HG03378 (cell line): ENCODE measurements around the gene HYAL2.
A peak's percentile ranks its signal among the peaks of the same experiment; 100 is the strongest.
"Not testable (repeated sequence)": the region's sequence is repeated elsewhere in the genome, so short reads cannot be mapped to it uniquely, and the experiment has no call there.

Experiments used
- ATAC-seq: cut with Tn5 transposase; IDR thresholded peaks from one replicate; pipeline ENCODE4 v1.9.1; 2021; ENCODE audit warnings: mild to moderate bottlenecking, moderate library complexity; ENCODE audit not compliant: unreplicated experiment

The HYAL2 gene

DNA sequence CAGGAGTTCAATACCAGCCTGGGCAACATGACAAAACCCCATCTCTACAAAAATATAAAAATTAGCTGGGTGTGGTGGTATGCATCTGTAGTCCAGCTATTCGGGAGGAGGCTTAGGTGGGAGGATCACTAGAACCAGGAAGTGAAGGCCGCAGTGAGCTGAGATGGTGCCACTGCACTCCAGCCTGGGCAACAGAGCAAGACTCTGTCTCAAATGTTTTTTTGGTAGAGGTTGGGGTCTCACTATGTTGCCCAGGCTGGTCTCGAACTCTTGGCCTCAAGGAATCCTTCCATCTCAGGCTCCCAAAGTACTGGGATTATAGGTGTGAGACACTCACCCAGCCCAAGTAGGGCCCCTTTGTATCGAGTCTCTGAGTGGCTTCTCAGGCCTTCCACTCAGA is 28.5 kb downstream of the HYAL2 start:
- no peak for ATAC-seq

GRCh38 chr3:50293079-50293801 is 29.3 kb downstream of the HYAL2 start:
- no peak for ATAC-seq

- ATAC-seq: peak; percentile 86
Observed at GRCh38 chr3:50292159-50293078, 30.1 kb downstream of the HYAL2 start, which contains the start of gene IFRD2. Gene IFRD2 (minus strand): TSS chr3:50292429. CDS start chr3:50292274, 155 bp downstream.

DNA sequence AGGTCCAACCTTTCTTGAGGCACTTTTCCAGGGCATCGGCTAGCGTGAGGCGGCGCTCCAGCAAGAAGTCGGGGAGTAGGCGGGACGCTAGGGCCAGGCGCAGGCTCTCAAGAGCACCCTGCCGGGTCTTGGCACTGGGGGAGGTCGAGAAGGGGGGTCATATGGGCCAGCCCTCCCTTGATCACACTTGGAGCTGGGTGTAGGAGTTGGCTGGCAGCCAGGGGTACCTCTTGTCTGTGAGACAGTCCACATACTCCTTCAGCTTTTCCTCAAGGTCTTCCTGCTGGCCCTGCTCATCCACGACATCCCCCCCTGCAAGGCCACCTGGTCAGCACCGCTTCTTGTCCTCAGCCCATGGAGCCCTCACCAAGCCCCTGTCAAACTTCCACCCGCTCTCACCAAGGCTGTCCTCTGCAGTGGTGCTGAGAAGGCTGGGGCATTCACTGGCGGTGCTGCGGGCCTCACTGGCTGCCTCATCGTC is 32.3 kb downstream of the HYAL2 start:
- no peak for ATAC-seq

DNA sequence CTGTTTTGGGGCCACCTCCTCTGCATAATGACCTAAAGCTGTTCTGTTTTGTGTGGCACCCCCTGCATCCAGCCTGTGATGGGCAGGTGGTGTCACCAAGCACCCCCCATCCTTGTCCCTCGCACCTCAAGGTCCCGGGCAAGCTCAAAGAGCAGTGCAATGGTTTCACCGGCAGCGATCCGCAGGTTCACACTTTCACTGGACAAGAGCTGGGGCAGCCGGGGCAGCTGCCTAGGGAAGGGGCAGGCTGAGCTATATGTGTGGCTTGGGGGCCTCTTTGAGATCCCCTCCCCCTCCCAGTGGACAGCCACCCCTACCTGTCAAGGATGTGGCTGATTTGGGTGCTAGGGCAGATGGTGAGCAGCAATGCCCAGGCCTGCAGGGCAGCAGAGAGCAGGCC is 33.4 kb downstream of the HYAL2 start:
- ATAC-seq: no peak

GRCh38 chr3:50288387-50289007 is 34.0 kb downstream of the HYAL2 start:
- ATAC-seq: no peak

DNA sequence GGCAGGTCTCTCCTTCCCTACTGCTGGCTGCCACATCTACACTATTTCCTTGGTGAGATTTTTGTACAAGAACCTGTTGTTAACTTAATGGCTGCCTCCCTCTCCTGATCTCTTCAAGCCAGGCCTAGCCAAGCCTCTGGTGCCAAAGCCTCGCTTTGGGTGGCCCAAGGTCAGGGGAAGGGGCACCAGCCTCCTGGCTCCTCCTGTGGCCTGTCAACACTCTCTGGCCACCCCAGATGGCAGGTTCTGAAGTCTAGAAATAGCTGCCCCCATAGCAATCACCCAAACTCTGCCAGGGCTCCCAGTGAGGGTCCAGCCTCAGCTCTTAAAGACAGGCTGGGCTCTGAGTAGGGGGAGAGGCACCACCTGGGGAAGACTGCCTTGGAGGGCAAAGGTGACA is 35.3 kb downstream of the HYAL2 start:
- ATAC-seq: no peak

DNA sequence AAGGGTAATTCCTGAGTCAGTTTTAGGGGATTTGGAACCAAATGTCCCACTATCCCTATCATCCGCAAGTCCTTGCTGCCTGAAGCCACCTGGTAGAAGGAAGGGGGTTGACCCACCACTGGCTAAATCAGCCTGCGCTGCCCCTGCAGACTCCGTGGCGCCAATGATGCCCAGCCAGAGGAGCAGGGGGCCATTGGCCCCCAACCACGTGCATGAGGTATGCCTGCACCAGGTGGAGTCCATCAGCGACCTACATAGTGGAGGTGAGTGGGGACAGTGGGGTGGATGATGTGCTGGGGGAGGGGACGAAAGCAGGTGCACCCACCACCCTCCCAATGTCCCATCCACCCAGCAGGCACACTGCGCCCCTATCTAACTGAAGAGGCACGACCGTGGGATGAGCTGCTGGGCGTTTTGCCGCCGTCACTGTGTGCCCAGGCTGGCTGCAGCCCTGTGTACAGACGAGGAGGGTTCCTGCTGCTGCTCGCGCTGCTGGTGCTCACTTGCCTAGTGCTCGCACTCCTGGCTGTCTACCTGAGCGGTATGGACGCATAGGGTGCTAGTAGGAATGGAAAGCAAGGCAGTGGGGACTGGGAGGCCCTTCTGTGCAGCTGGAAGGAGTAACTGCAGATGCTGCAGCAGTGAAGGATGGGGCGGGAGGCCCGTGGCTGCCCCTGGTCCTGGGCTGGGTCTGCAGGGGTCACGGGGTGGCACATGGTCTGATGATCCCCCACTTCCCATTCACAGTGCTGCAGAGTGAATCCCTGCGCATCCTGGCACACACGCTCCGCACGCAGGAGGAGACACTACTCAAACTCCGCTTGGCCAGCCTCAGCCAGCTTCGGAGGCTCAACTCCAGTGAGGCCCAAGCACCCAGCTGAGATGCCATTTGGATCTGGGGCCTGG is 36.0 kb downstream of the HYAL2 start:
- no peak for ATAC-seq

GRCh38 chr3:50284121-50284520 is 38.4 kb downstream of the HYAL2 start:
- not testable (repeated sequence) for ATAC-seq

- ATAC-seq: no peak
Observed at GRCh38 chr3:50279255-50280016, 43.1 kb downstream of the HYAL2 start.

GRCh38 chr3:50278880-50279224 is 43.7 kb downstream of the HYAL2 start, which contains the start of gene LSMEM2:
Gene LSMEM2 (plus strand): TSS chr3:50279087. CDS start chr3:50279114, 27 bp downstream.
- no peak for ATAC-seq

- ATAC-seq: no peak
Observed at GRCh38 chr3:50278123-50278879, 44.2 kb downstream of the HYAL2 start.

DNA sequence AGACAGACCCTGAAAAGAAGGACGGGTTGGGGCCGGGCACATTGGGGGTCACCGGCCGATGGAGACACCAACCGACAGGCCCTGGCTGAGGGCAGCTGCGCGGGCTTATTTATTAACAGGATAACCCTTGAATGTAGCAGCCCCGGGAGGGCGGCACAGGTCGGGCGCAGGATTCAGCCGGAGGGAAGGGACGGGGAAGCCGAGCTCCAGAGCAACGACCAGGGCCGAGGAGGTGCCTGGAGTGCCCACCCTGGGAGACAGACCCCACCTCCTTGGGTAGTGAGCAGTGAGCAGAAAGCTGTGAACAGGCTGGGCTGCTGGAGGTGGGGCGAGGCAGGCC is 45.8 kb downstream of the HYAL2 start:
- ATAC-seq: no peak

DNA sequence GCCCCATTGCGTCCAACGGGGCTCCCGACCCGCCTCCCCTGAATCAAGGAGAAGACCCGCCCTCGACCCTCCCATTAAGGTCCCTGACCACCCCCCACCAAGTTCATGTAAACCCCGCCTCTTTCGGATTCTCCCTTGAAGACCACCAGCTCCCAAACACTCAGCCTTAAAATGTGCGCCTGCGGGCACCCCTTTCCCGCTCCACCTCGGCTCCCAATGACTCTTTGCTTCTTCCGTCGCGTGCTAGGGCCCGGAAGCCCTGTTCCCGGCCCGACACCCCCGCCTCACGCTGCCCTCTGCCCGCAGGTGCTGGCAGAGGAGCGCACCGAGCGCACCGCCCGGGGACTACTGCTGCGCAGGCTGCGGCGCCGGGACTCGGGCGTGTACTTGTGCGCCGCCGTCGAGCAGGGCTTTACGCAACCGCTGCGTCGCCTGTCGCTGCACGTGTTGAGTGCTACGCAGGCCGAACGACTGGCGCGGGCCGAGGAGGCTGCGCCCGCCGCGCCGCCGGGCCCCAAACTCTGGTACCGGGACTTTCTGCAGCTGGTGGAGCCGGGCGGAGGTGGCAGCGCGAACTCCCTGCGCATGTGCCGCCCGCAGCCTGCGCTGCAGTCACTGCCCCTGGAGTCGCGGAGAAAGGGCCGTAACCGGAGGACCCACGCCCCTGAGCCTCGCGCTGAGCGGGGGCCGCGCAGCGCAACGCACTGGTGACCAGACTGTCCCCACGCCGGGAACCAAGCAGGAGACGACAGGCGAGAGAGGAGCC is 46.4 kb downstream of the HYAL2 start:
- no peak for ATAC-seq

DNA sequence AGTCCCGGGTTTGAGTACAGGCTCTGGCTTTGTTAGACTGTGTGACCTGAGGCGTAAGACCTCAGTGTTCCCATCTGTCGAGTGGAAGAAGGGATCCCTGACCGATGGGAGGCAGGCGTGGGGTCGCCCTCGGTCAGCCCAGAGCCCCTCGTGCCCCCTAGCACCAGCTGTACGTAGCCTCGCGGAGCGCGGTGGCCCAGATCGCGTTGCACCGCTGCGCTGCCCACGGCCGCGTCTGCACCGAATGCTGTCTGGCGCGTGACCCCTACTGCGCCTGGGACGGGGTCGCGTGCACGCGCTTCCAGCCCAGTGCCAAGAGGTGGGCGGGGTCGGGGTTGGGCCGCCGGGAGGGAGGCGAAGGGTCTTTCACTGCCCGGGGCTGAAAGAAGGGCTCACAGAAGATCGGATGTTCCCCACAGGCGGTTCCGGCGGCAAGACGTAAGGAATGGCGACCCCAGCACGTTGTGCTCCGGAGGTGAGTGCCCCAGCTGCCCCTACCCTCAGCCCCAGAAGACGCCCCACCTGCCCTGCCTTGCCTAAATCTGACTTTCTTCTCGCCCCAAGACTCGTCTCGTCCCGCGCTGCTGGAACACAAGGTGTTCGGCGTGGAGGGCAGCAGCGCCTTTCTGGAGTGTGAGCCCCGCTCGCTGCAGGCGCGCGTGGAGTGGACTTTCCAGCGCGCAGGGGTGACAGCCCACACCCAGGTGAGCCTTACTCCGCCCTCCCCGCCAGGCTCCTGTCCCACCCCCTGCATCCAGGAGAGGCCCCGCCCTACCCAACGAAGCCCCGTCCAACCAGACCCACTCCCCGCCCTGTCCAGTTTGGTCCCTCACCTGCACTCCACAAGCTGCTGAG is 47.2 kb downstream of the HYAL2 start:
- ATAC-seq: no peak

GRCh38 chr3:50274371-50275104 is 48.0 kb downstream of the HYAL2 start:
- ATAC-seq: no peak

- no peak for ATAC-seq
Observed at GRCh38 chr3:50273689-50274065, 48.9 kb downstream of the HYAL2 start.
